GM12878 (cell line): ENCODE results near the gene TNFSF9. TPM values are rescaled to one million over a fixed set of nuclear protein-coding genes. Genes with fewer than 3 reads are reported as not detected.

ENCODE experiments used
- CHD1 ChIP-seq: IDR thresholded peaks from 2 replicates; pipeline ENCODE4 v1.6.1; 2012; ENCODE audit warnings: low read depth, low read length, improper control_type of control experiment
- CHD2 ChIP-seq: IDR thresholded peaks from 2 replicates; pipeline ENCODE4 v1.6.1; 2011; ENCODE audit warnings: low read depth, low read length, improper control_type of control experiment, borderline replicate concordance
- CREB1 ChIP-seq: IDR thresholded peaks from 2 replicates; pipeline ENCODE4 v1.6.1; 2012; ENCODE audit warnings: low read depth, mild to moderate bottlenecking, inconsistent platforms
- CREM ChIP-seq: IDR thresholded peaks from 2 replicates; pipeline ENCODE4 v1.6.1; 2014; ENCODE audit warnings: antibody characterized with exemption, low read depth
- EP300 ChIP-seq, 2 experiments: fragments of 150-350 bp in 1 of 2; IDR thresholded peaks; 2 replicates each; pipeline ENCODE4 v1.6.1; 2011 to 2012; ENCODE audit warnings: low read depth in 2 of 2, low read length in 2 of 2, borderline replicate concordance in 1 of 2, improper control_type of control experiment in 1 of 2, inconsistent platforms in 1 of 2; ENCODE audit not compliant: control insufficient read depth in 1 of 2
- EZH2 ChIP-seq: IDR thresholded peaks from 2 replicates; pipeline ENCODE4 v1.6.1; 2012; ENCODE audit warnings: low read depth, mild to moderate bottlenecking, control low read depth, inconsistent platforms, low read length, borderline replicate concordance; ENCODE audit not compliant: control insufficient read depth
- FOXK2 ChIP-seq: fragments of 450-650 bp; IDR thresholded peaks from 2 replicates; pipeline ENCODE4 v1.6.1; 2017; ENCODE audit warnings: mild to moderate bottlenecking, moderate library complexity
- HDAC6 ChIP-seq: fragments of 200-600 bp; sonication (generic); IDR thresholded peaks from one replicate; pipeline ENCODE4 v1.8.0; 2017; ENCODE audit warnings: antibody characterized with exemption; ENCODE audit not compliant: unreplicated experiment
- JUND ChIP-seq: IDR thresholded peaks from 2 replicates; pipeline ENCODE4 v1.6.1; 2012; ENCODE audit warnings: low read depth, mild to moderate bottlenecking, low read length, improper control_type of control experiment, moderate library complexity
- MTA2 ChIP-seq: fragments of 450-650 bp; IDR thresholded peaks from 2 replicates; pipeline ENCODE4 v1.6.1; 2016; ENCODE audit warnings: low read depth, mild to moderate bottlenecking, moderate library complexity
- NBN ChIP-seq: fragments of 450-650 bp; IDR thresholded peaks from 2 replicates; pipeline ENCODE4 v1.6.1; 2016
- NR2C2 ChIP-seq: IDR thresholded peaks from 2 replicates; pipeline ENCODE4 v1.6.1; 2011; ENCODE audit warnings: borderline replicate concordance, low read depth; ENCODE audit not compliant: control insufficient read depth, insufficient read length
- PAX8 ChIP-seq: fragments of 450-650 bp; IDR thresholded peaks from 2 replicates; pipeline ENCODE4 v1.6.1; 2017; ENCODE audit warnings: mild to moderate bottlenecking, moderate library complexity
- PML ChIP-seq: IDR thresholded peaks from 2 replicates; pipeline ENCODE4 v1.6.1; 2012; ENCODE audit warnings: low read length, inconsistent platforms
- RAD21 ChIP-seq: IDR thresholded peaks from 2 replicates; pipeline ENCODE4 v1.6.1; 2011; ENCODE audit warnings: mild to moderate bottlenecking, low read depth, low read length, moderate library complexity; ENCODE audit not compliant: insufficient read depth
- RBBP5 ChIP-seq: fragments of 200-600 bp; sonication (generic); conservative IDR thresholded peaks from 2 replicates; pipeline ENCODE4 v1.6.1; 2016
- SMAD5 ChIP-seq: IDR thresholded peaks from 2 replicates; pipeline ENCODE4 v1.6.1; 2016; ENCODE audit warnings: antibody characterized with exemption, low read depth
- STAT1 ChIP-seq: fragments of 450-650 bp; conservative IDR thresholded peaks from 2 replicates; pipeline ENCODE4 v1.6.1; 2014; ENCODE audit warnings: antibody characterized with exemption, mild to moderate bottlenecking
- TAF1 ChIP-seq: IDR thresholded peaks from 2 replicates; pipeline ENCODE4 v1.6.1; 2011; ENCODE audit warnings: mild to moderate bottlenecking, low read depth, low read length, borderline replicate concordance
- TCF3 ChIP-seq: IDR thresholded peaks from 2 replicates; pipeline ENCODE4 v1.6.1; 2012; ENCODE audit warnings: low read depth, mild to moderate bottlenecking, low read length, borderline replicate concordance; ENCODE audit not compliant: insufficient read depth
- WRNIP1 ChIP-seq: IDR thresholded peaks from 2 replicates; pipeline ENCODE4 v1.6.1; 2011; ENCODE audit warnings: low read depth, low read length, improper control_type of control experiment, borderline replicate concordance
- ZNF207 ChIP-seq: fragments of 450-650 bp; IDR thresholded peaks from 2 replicates; pipeline ENCODE4 v1.6.1; 2014; ENCODE audit warnings: antibody characterized with exemption, mild to moderate bottlenecking, borderline replicate concordance
- ZSCAN29 ChIP-seq: fragments of 450-650 bp; IDR thresholded peaks from 2 replicates; pipeline ENCODE4 v1.6.1; 2017; ENCODE audit warnings: mild to moderate bottlenecking, moderate library complexity
- polyA plus RNA-seq, 11 experiments: library from polyadenylated mRNA; depleted of rRNA in 4 of 11; unstranded in 6 of 11; stranded (reverse) in 5 of 11; fragments of >200 nt; fragmentation: Nextera tagmentation in 4 of 11; fragmentation: Illumina TruSeq in 1 of 11; extraction: Ambion mirVana in 4 of 11; extraction: Trizol in 1 of 11; gene quantifications; 1 replicate in 1 of 11; 2 replicates in 10 of 11; pipeline versions ENCODE4 v1.2.1 to v1.2.3, GENCODE V29; 2011 to 2016; ENCODE audit warnings: inconsistent platforms in 2 of 11, missing spikeins in 2 of 11, low read depth in 1 of 11
- total RNA-seq, 4 experiments: library from RNA; depleted of rRNA in 3 of 4; stranded (reverse); fragments of >200 nt in 3 of 4; fragmentation: Illumina TruSeq in 1 of 4; extraction: Trizol in 1 of 4; gene quantifications; 2 replicates each; pipeline versions ENCODE4 v1.2.1 to v1.2.3, GENCODE V29; 2013 to 2021
- TF ChIP-seq, protein P1 (sequence below): fragments of 450-650 bp; IDR thresholded peaks from 2 replicates; pipeline ENCODE4 v1.6.1; 2016; ENCODE audit warnings: mild to moderate bottlenecking
- TF ChIP-seq, protein P2 (sequence below): fragments of 450-650 bp; formaldehyde crosslinking; IDR thresholded peaks from 2 replicates; pipeline ENCODE4 v1.4.0; 2022; ENCODE audit warnings: mild to moderate bottlenecking, moderate library complexity

Gene TNFSF9
- total and polyA plus RNA-seq, 10 of the 15 experiments (the other 5 are each of a cell fraction or from before 2014, with no cell fraction given): 6.2 to 75.3 (median 22.1) TPM

- TF ChIP-seq TCF3 (no peak), RAD21 (no peak), JUND (no peak), PAX8 (no peak), NBN (no peak), RBBP5 (no peak), ZSCAN29 (no peak), HDAC6 (no peak), CHD1 (no peak), MTA2 (no peak), CHD2 (no peak), SMAD5 (no peak), CREM (peak; percentile 53), EZH2 (no peak), NR2C2 (no peak), TAF1 (no peak), PML (no peak), FOXK2 (no peak), CREB1 (peak; percentile 78), ZNF207 (no peak), EP300 (IDR thresholded peaks at IDR 0.05; ENCODE audit: borderline replicate concordance in 1 of 2, control insufficient read depth in 1 of 2, low read depth in 2 of 2, low read length in 2 of 2) (no peak), STAT1 (no peak), WRNIP1 (no peak)
- TF ChIP-seq, protein P1, sequence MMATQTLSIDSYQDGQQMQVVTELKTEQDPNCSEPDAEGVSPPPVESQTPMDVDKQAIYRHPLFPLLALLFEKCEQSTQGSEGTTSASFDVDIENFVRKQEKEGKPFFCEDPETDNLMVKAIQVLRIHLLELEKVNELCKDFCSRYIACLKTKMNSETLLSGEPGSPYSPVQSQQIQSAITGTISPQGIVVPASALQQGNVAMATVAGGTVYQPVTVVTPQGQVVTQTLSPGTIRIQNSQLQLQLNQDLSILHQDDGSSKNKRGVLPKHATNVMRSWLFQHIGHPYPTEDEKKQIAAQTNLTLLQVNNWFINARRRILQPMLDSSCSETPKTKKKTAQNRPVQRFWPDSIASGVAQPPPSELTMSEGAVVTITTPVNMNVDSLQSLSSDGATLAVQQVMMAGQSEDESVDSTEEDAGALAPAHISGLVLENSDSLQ: peak; percentile 68
- TF ChIP-seq, protein P2, sequence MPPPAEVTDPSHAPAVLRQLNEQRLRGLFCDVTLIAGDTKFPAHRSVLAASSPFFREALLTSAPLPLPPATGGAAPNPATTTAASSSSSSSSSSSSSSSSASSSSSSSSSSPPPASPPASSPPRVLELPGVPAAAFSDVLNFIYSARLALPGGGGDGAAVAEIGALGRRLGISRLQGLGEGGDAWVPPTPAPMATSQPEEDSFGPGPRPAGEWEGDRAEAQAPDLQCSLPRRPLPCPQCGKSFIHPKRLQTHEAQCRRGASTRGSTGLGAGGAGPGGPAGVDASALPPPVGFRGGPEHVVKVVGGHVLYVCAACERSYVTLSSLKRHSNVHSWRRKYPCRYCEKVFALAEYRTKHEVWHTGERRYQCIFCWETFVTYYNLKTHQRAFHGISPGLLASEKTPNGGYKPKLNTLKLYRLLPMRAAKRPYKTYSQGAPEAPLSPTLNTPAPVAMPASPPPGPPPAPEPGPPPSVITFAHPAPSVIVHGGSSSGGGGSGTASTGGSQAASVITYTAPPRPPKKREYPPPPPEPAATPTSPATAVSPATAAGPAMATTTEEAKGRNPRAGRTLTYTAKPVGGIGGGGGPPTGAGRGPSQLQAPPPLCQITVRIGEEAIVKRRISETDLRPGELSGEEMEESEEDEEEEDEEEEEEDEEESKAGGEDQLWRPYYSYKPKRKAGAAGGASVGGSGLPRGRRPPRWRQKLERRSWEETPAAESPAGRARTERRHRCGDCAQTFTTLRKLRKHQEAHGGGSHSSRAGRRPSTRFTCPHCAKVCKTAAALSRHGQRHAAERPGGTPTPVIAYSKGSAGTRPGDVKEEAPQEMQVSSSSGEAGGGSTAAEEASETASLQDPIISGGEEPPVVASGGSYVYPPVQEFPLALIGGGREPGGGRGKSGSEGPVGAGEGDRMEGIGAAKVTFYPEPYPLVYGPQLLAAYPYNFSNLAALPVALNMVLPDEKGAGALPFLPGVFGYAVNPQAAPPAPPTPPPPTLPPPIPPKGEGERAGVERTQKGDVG (CRISPR knock-in tag): no peak
Observed at GRCh38 chr19:6540918-6541689, 10.3 kb downstream of the TNFSF9 start (continued).
